OCI-LY3 (cell line): Measurements from ENCODE around the gene UBQLN1.

Experiments used
- H2AFZ ChIP-seq: fragments of 200-600, 300-600 bp; shearing (Covaris generic); 2 replicates; pipeline ENCODE4 v1.6.0; 2014; ENCODE audit warnings: antibody characterized with exemption, low read depth, low read length
- H3K27ac ChIP-seq: fragments of 200-600, 300-600 bp; sonication (generic); 2 replicates; pipeline ENCODE4 v1.5.1; 2014; ENCODE audit warnings: mild to moderate bottlenecking, low read length, moderate library complexity, mixed read lengths
- H3K27me3 ChIP-seq: fragments of 200-600, 300-600 bp; sonication (generic); 2 replicates; pipeline ENCODE4 v1.6.1; 2014; ENCODE audit warnings: low read depth, low read length, mixed read lengths
- H3K36me3 ChIP-seq: fragments of 200-600, 300-600 bp; sonication (generic); replicated peaks from 2 replicates; pipeline ENCODE3; 2014; ENCODE audit warnings: low read depth, low read length, mixed read lengths
- H3K4me1 ChIP-seq: fragments of 300-600, 200-600 bp; sonication (generic); 2 replicates; pipeline ENCODE4 v1.6.1; 2014; ENCODE audit warnings: low read length, mixed read lengths
- H3K4me2 ChIP-seq: fragments of 200-600, 300-600 bp; sonication (generic); 2 replicates; pipeline ENCODE4 v1.6.1; 2014; ENCODE audit warnings: low read length, mixed read lengths
- H3K4me3 ChIP-seq: fragments of 300-600, 200-600 bp; sonication (generic); 2 replicates; pipeline ENCODE4 v1.5.1; 2014; ENCODE audit warnings: antibody characterized with exemption, mild to moderate bottlenecking, low read length, moderate library complexity
- H3K79me2 ChIP-seq: fragments of 300-600, 200-600 bp; shearing (Covaris generic); 2 replicates; pipeline ENCODE4 v1.6.1; 2014; ENCODE audit warnings: mild to moderate bottlenecking, low read length, mixed read lengths
- H3K9ac ChIP-seq: fragments of 300-600, 200-600 bp; shearing (Covaris generic); 2 replicates; pipeline ENCODE4 v1.6.0; 2014; ENCODE audit warnings: mild to moderate bottlenecking, low read length, moderate library complexity
- H3K9me3 ChIP-seq: fragments of 200-600, 300-600 bp; shearing (Covaris generic); 2 replicates; pipeline ENCODE4 v1.6.1; 2014; ENCODE audit warnings: low read length, mixed read lengths; ENCODE audit not compliant: insufficient read depth
- H4K20me1 ChIP-seq: fragments of 200-600, 300-600 bp; sonication (generic); 2 replicates; pipeline ENCODE4 v1.6.1; 2016; ENCODE audit warnings: low read length, mixed read lengths; ENCODE audit not compliant: insufficient read depth
- CTCF ChIP-seq: fragments of 200-600, 300-600 bp; sonication (generic); IDR thresholded peaks from 2 replicates; pipeline ENCODE4 v1.5.1; 2014; ENCODE audit warnings: antibody characterized with exemption, low read length, low read depth
- EZH2phosphoT487 ChIP-seq: fragments of 200-600 bp; shearing (Covaris generic); IDR thresholded peaks from 2 replicates; pipeline ENCODE4 v1.6.1; 2018; ENCODE audit warnings: antibody characterized with exemption, mixed run types, low read depth

UBQLN1 gene

GRCh38 chr9:83721509-83721908, 13.8 kb upstream of the UBQLN1 start:
- Histone ChIP-seq H3K9me3 (no peaks in the 10 kb centered on the region), H3K79me2 (no peaks in the 10 kb centered on the region), H3K27ac (no peak overlapping the region), H3K4me3 (no peak overlapping the region), H3K36me3 (no peaks in the 10 kb centered on the region), H3K4me1 (peaks cover 3% of the 10 kb centered on the region), H4K20me1 (no peaks in the 10 kb centered on the region), H3K27me3 (no peaks in the 10 kb centered on the region), H3K9ac (no peak overlapping the region), H3K4me2 (no peak overlapping the region), H2AFZ (no peak overlapping the region)
- TF ChIP-seq CTCF (no peak), EZH2phosphoT487 (no peak)

- H3K36me3 ChIP-seq, result no peaks in the 10 kb centered on the region
These were observed 8.0 kb upstream of the UBQLN1 start for GRCh38 chr9:83715794-83716193.

GRCh38 chr9:83715221-83715620, 7.5 kb upstream of the UBQLN1 start:
- Histone ChIP-seq H4K20me1 (no peaks in the 10 kb centered on the region), H2AFZ (no peak overlapping the region), H3K4me2 (no peak overlapping the region), H3K4me1 (peaks cover 3% of the 10 kb centered on the region), H3K36me3 (no peaks in the 10 kb centered on the region), H3K27ac (no peak overlapping the region), H3K9me3 (no peaks in the 10 kb centered on the region), H3K79me2 (no peaks in the 10 kb centered on the region), H3K4me3 (no peak overlapping the region), H3K9ac (no peak overlapping the region), H3K27me3 (no peaks in the 10 kb centered on the region)
- TF ChIP-seq CTCF, result no peak
- no peak for TF ChIP-seq EZH2phosphoT487

More at GRCh38 chr9:83715794-83716193, 8.0 kb upstream of the UBQLN1 start:
- H3K27ac ChIP-seq, result no peak overlapping the region
- H3K27me3 ChIP-seq, result no peaks in the 10 kb centered on the region
- no peaks in the 10 kb centered on the region for H3K79me2 ChIP-seq
- H3K4me2 ChIP-seq, result no peak overlapping the region
- peaks cover 3% of the 10 kb centered on the region for H3K4me1 ChIP-seq
- no peak overlapping the region for H3K4me3 ChIP-seq
- H3K9ac ChIP-seq, result no peak overlapping the region
- no peaks in the 10 kb centered on the region for H4K20me1 ChIP-seq
- no peak for TF ChIP-seq CTCF
- TF ChIP-seq EZH2phosphoT487, result no peak
- no peak overlapping the region for H2AFZ ChIP-seq
- H3K9me3 ChIP-seq, result no peaks in the 10 kb centered on the region

- no peak overlapping the region for H3K4me3 ChIP-seq
- peaks cover 3% of the 10 kb centered on the region for H3K4me1 ChIP-seq
- peak overlapping the region; percentile 19; the same call in 1 of the 2 replicates for H2AFZ ChIP-seq
- H3K9me3 ChIP-seq, result no peaks in the 10 kb centered on the region
- H3K27ac ChIP-seq, result no peak overlapping the region
- H3K4me2 ChIP-seq, result peak overlapping the region; percentile 7; the same call in 1 of the 2 replicates
- TF ChIP-seq EZH2phosphoT487 (no peak), CTCF (peak; percentile 43)
- no peaks in the 10 kb centered on the region for H4K20me1 ChIP-seq
- no peak overlapping the region for H3K9ac ChIP-seq
- H3K27me3 ChIP-seq, result no peaks in the 10 kb centered on the region
- H3K36me3 ChIP-seq, result no peaks in the 10 kb centered on the region
- H3K79me2 ChIP-seq, result no peaks in the 10 kb centered on the region
These were observed 6.6 kb upstream of the UBQLN1 start for GRCh38 chr9:83714329-83714728.
